Measurements from ENCODE around the gene SLC13A1. TPM values are rescaled to one million over a fixed set of nuclear protein-coding genes. Genes with fewer than 3 reads are reported as not detected.

SLC13A1 gene
- total RNA-seq, 4 donors from 2014 or later: not detected

DNA sequence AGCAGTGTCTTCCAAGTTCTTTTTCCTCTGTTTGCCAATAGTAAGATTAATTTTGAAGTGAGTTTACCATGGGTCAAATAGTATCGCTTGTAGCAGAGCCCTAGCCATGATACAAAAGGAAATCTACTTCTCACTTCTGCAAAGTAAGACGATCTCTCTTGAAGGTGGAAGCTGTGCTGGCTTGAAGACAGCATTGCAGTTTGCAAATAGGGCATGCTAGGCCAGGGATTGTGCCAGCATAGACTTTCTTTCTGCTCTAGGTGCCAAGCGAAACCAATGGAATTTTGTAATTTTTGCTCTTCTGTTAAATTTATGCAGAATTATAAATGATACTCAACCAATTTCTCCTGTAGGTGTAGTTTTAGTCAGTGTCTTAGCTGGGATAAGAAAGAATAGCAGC, 74.5 kb downstream of the SLC13A1 start:
- 76 to 81% methylated on average over 3 of the region's 3 CpGs for WGBS, 2 donors
- TF ChIP-seq, protein P1, sequence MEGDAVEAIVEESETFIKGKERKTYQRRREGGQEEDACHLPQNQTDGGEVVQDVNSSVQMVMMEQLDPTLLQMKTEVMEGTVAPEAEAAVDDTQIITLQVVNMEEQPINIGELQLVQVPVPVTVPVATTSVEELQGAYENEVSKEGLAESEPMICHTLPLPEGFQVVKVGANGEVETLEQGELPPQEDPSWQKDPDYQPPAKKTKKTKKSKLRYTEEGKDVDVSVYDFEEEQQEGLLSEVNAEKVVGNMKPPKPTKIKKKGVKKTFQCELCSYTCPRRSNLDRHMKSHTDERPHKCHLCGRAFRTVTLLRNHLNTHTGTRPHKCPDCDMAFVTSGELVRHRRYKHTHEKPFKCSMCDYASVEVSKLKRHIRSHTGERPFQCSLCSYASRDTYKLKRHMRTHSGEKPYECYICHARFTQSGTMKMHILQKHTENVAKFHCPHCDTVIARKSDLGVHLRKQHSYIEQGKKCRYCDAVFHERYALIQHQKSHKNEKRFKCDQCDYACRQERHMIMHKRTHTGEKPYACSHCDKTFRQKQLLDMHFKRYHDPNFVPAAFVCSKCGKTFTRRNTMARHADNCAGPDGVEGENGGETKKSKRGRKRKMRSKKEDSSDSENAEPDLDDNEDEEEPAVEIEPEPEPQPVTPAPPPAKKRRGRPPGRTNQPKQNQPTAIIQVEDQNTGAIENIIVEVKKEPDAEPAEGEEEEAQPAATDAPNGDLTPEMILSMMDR (IDR thresholded peaks at IDR 0.05): no peak
- TF ChIP-seq POLR2A (IDR thresholded peaks at IDR 0.05): no peak
- intact Hi-C loops (cut with DNase I; ENCODE audit: low total_unique reads): no loop called here
- DNase-seq (ENCODE audit: low spot score in 2 of 2): no peak
- no peak overlapping the region for H3K4me3 ChIP-seq (ENCODE audit: low read depth, poor library complexity, severe bottlenecking)

GRCh38 chr7:123122916-123123315, 76.9 kb downstream of the SLC13A1 start:
- no peak for TF ChIP-seq POLR2A (IDR thresholded peaks at IDR 0.05)
- TF ChIP-seq, protein P1 (IDR thresholded peaks at IDR 0.05): no peak
- H3K4me3 ChIP-seq (ENCODE audit: low read depth, poor library complexity, severe bottlenecking): no peak overlapping the region
- intact Hi-C loops (cut with DNase I; ENCODE audit: low total_unique reads): no loop called here
- DNase-seq (ENCODE audit: low spot score in 2 of 2): no peak

DNA sequence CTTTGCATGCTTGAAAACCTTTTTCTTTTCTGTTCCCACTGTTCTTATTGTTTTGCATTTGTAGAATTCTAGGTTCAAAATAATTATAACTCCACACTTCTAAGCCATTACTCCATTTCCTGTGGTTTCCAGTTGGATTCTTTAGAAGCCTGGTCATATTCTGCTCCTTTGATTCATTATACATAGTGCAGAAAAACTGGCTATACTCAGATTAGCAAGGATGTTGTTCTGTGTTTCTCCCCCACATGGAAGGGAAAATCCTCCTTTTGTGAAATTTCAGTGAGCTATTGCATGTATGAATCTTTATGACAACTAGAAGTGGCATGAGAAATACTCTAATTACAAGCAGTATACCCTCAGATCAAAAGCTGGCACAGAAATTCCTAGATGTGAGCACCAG, 79.5 kb downstream of the SLC13A1 start:
- no peak for TF ChIP-seq POLR2A (IDR thresholded peaks at IDR 0.05)
- TF ChIP-seq, protein P1 (IDR thresholded peaks at IDR 0.05): no peak
- no peak overlapping the region for H3K4me3 ChIP-seq (ENCODE audit: low read depth, poor library complexity, severe bottlenecking)
- intact Hi-C loops (cut with DNase I; ENCODE audit: low total_unique reads): no loop called here
- DNase-seq (ENCODE audit: low spot score in 2 of 2): no peak

DNA sequence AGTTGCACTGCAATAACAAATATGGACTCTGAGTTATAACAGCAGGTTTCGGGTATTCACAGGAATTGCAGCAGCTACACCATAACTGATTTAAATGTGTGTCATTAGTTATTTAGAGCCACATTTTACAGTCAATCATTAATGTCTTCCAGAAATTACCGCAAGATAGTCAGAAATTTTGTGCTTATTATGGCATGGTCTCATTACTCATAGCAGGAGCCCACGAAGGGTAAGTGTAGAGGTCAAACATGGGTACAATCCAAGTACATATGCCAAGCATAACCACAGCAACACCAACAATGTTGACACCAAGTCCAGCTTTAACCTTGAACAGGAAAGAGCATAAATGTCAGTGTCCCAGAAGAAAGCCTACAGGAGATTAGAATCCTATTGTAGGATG, 84.4 kb downstream of the SLC13A1 start:
- intact Hi-C loops (cut with DNase I; ENCODE audit: low total_unique reads): no loop called here
- WGBS, 2 donors: 90 to 94% methylated on average over 3 of the region's 3 CpGs
- H3K4me3 ChIP-seq (ENCODE audit: low read depth, poor library complexity, severe bottlenecking): no peak overlapping the region
- DNase-seq (ENCODE audit: low spot score in 2 of 2): no peak
- no peak for TF ChIP-seq POLR2A (IDR thresholded peaks at IDR 0.05)
- TF ChIP-seq, protein P1 (IDR thresholded peaks at IDR 0.05): no peak

GRCh38 chr7:123114288-123114687, 85.5 kb downstream of the SLC13A1 start:
- DNase-seq (ENCODE audit: low spot score in 2 of 2): no peak
- TF ChIP-seq POLR2A (IDR thresholded peaks at IDR 0.05): no peak
- TF ChIP-seq, protein P1 (IDR thresholded peaks at IDR 0.05): no peak
- 79 to 95% methylated on average over 2 of the region's 2 CpGs for WGBS, 2 donors
- no peak overlapping the region for H3K4me3 ChIP-seq (ENCODE audit: low read depth, poor library complexity, severe bottlenecking)
- intact Hi-C loops (cut with DNase I; ENCODE audit: low total_unique reads): no loop called here

DNA sequence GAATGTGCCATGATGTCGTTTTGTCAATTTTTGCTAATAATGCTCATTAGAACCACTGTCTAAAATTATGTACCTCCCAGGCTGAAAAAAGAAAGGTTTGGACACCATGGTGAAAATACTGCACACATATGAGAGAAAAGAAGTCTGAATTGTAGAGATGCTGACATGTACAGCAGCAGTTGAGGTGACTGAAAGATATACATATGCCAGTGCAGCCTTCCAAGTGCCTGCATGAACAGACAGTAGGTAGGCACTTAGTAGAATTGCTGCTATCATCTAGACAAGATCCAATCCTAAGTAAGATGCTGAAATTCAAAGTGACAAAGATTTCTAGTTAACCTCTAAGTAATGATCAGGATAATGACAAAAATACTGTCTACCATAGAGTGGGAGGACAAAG, 86.9 kb downstream of the SLC13A1 start:
- no peak overlapping the region for H3K4me3 ChIP-seq (ENCODE audit: low read depth, poor library complexity, severe bottlenecking)
- intact Hi-C loops (cut with DNase I; ENCODE audit: low total_unique reads): no loop called here
- no peak for TF ChIP-seq POLR2A (IDR thresholded peaks at IDR 0.05)
- DNase-seq (ENCODE audit: low spot score in 2 of 2): no peak
- 79 to 82% methylated on average over 1 of the region's 1 CpG for WGBS, 2 donors

Measured in lower leg skin (tissue), 4 donors.